Spleen (tissue), 7 donors: ENCODE measurements around the gene CLEC4M.

Experiments used
- CTCF ChIP-seq, 11 experiments: fragments of 200-600 bp in 7 of 11; fragments of 450-650 bp in 4 of 11; sonication (generic) in 4 of 11; IDR thresholded peaks in 8 of 11; conservative IDR thresholded peaks in 3 of 11; 1 replicate in 7 of 11; 2 replicates in 4 of 11; pipeline versions ENCODE4 v1.4.0 to v1.8.0; 2016 to 2021; ENCODE audit warnings: antibody characterized with exemption in 11 of 11, inconsistent platforms in 4 of 11, mild to moderate bottlenecking in 1 of 11
- POLR2A ChIP-seq, 3 donors: fragments of 450-650 bp; IDR thresholded peaks; one replicate each; pipeline ENCODE4 v1.5.1; 2017; ENCODE audit warnings: antibody characterized with exemption in 3 of 3, mild to moderate bottlenecking in 1 of 3
- donor health status: DM: no; HTN: no; CAD: no; lungs with moderate emphysema.
- donor health status: DM: no; HTN: no; CAD: no.
- donor health status: DM: no; HTN: no; CAD: no.

GRCh38 chr19:7808108-7808507 lies 45.1 kb downstream of the CLEC4M start:
- TF ChIP-seq CTCF (IDR thresholded peaks at IDR 0.05 in 8 of 11, conservative IDR thresholded peaks at IDR 0.05 in 3 of 11) (no peak), POLR2A (IDR thresholded peaks at IDR 0.05) (no peak)
